Transverse colon (tissue), 4 donors: ENCODE measurements around the gene PPP1R15A. TPM values are rescaled to one million over a fixed set of nuclear protein-coding genes. Genes with fewer than 3 reads are reported as not detected.
"Not testable (repeated sequence)": the region's sequence is repeated elsewhere in the genome, so short reads cannot be mapped to it uniquely, and the experiment has no call there.

ENCODE experiments used
- DNase-seq: peaks from one replicate; pipeline ENCODE4 v3.0.0-alpha.2; 2019
- H3K27ac ChIP-seq, 4 donors: fragments of 200-600 bp; sonication (generic); 2 replicates each; pipeline ENCODE4 v1.5.1; 2016 to 2018; ENCODE audit warnings: inconsistent platforms in 4 of 4
- H3K27me3 ChIP-seq: fragments of 200-600 bp; sonication (generic); 2 replicates; pipeline ENCODE4 v1.5.1; 2017; ENCODE audit warnings: inconsistent platforms
- H3K36me3 ChIP-seq, 4 donors: fragments of 200-600 bp; sonication (generic); 2 replicates each; pipeline ENCODE4 v1.5.1; 2017 to 2019; ENCODE audit warnings: inconsistent platforms in 4 of 4
- H3K4me1 ChIP-seq, 4 donors: fragments of 200-600 bp; sonication (generic); 2 replicates each; pipeline ENCODE4 v1.5.1; 2017 to 2020; ENCODE audit warnings: inconsistent platforms in 4 of 4
- H3K4me3 ChIP-seq, 4 donors: fragments of 200-600 bp; sonication (generic); 1 replicate in 1 of 4; 2 replicates in 3 of 4; pipeline versions ENCODE4 v1.5.1 to v1.6.1; 2017 to 2019; ENCODE audit warnings: inconsistent platforms in 4 of 4
- H3K9me3 ChIP-seq, 2 donors: fragments of 200-600 bp; sonication (generic); 2 replicates each; pipeline ENCODE4 v1.5.1; 2017 to 2019; ENCODE audit warnings: inconsistent platforms in 2 of 2
- EP300 ChIP-seq: sonication (generic); formaldehyde crosslinking; IDR thresholded peaks from one replicate; pipeline ENCODE4 v1.6.1; 2017; ENCODE audit warnings: antibody characterized with exemption, low read depth
- POLR2A ChIP-seq: fragments of 450-650 bp; IDR thresholded peaks from one replicate; pipeline ENCODE4 v1.6.1; 2016; ENCODE audit warnings: antibody characterized with exemption, mild to moderate bottlenecking, moderate library complexity
- POLR2AphosphoS5 ChIP-seq, 3 donors: sonication (generic); formaldehyde crosslinking; IDR thresholded peaks; one replicate each; pipeline ENCODE4 v1.6.1; 2016; ENCODE audit warnings: antibody characterized with exemption in 3 of 3
- WGBS, 2 donors: methylation state at CpG; one replicate each; pipeline ENCODE4 v1.1.5; 2018; ENCODE audit warnings: low coverage in 1 of 2; 5-methylcytosine and 5-hydroxymethylcytosine counted together
- in situ Hi-C, 4 donors: fragments of 200-750 bp; cut with MboI; loops; one replicate each; pipeline versions ENCODE4 v1.15.0 to v1.15.1; 2017; ENCODE audit warnings: low sequenced_read_pairs in 3 of 4, low pct_ligation_motif_present in 1 of 4, low pct_unique_long_range_greater_than_20kb in 1 of 4
- intact Hi-C: fragments of 100-400 bp; cut with DNase I; formaldehyde crosslinking; loops from one replicate; pipeline ENCODE4 v1.15.1; 2023; ENCODE audit warnings: low total_unique reads
- total RNA-seq, 4 donors: library from RNA; depleted of rRNA; stranded (reverse); fragments of >200 nt; gene quantifications; one replicate each; pipeline ENCODE4 v1.1.0, GENCODE V29; 2016
- TF ChIP-seq, protein P1 (sequence below), 5 experiments: fragments of 200-600 bp in 3 of 5; fragments of 450-650 bp in 2 of 5; sonication (generic) in 3 of 5; IDR thresholded peaks; 1 replicate in 2 of 5; 2 replicates in 3 of 5; pipeline ENCODE4 v1.5.1; 2016 to 2017; ENCODE audit warnings: antibody characterized with exemption in 5 of 5, inconsistent platforms in 3 of 5, mild to moderate bottlenecking in 2 of 5, moderate library complexity in 1 of 5

PPP1R15A gene
- total RNA-seq, 4 donors from 2014 or later, result 49.4 to 109 (median 69.5) TPM

DNA sequence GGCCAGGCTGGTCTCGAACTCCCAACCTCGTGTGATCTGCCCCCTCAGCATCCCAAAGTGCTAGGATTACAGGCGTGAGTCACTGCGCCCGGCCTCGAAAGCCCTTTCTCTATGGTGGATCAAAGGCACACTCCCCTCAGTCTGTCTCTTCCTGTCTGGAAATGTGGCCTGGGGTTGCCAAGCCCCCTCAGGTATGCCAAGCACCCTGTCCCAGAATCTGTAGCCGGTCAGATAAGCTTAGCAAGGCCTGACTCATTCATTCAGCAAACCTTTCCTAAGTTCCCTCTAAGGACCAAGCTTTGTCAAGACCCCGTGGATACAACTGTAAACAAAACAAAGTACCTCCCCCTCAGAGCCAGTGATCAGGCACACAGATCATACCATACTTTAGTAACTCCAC lies 42.0 kb downstream of the PPP1R15A start:
- Histone ChIP-seq H3K27ac (no peak overlapping the region), H3K27me3 (no peaks in the 10 kb centered on the region), H3K9me3 (no peaks in the 10 kb centered on the region), H3K4me1 (no peaks in the 10 kb centered on the region), H3K4me3 (no peak overlapping the region), H3K36me3 (peaks cover 0 to 82% (median 18%) of the 10 kb centered on the region in 4 donors)
- WGBS, 2 donors, result 99% methylated on average over 8 of the region's 8 CpGs; no CpG with 5 or more reads in 1 of the 2 donors
- no peak for DNase-seq
- TF ChIP-seq EP300, result no peak
- TF ChIP-seq, protein P1, sequence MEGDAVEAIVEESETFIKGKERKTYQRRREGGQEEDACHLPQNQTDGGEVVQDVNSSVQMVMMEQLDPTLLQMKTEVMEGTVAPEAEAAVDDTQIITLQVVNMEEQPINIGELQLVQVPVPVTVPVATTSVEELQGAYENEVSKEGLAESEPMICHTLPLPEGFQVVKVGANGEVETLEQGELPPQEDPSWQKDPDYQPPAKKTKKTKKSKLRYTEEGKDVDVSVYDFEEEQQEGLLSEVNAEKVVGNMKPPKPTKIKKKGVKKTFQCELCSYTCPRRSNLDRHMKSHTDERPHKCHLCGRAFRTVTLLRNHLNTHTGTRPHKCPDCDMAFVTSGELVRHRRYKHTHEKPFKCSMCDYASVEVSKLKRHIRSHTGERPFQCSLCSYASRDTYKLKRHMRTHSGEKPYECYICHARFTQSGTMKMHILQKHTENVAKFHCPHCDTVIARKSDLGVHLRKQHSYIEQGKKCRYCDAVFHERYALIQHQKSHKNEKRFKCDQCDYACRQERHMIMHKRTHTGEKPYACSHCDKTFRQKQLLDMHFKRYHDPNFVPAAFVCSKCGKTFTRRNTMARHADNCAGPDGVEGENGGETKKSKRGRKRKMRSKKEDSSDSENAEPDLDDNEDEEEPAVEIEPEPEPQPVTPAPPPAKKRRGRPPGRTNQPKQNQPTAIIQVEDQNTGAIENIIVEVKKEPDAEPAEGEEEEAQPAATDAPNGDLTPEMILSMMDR (IDR thresholded peaks at IDR 0.05), result no peak
- TF ChIP-seq POLR2A, result no peak
- TF ChIP-seq POLR2AphosphoS5 (IDR thresholded peaks at IDR 0.05), result no peak
- in situ Hi-C loops (no loop called here), intact Hi-C loops (no loop called here)

DNA sequence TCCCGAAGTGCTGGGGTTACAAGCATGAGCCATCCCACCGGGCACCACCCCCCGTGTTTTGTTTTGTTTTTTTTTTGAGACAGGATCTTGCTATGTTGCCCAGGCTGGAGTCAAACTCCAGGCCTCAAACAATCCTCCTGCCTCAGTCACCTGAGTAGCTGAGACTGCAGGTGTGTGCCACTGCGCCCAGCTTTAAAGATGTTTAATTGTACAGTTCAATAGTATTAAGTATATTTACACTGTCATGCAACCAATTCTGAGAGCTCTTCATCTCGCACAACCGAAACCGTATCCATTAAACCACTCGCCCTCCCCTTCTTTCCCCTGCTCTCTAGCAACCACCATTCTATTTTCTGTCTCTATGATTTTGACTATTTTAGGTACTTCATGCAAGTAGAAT lies 43.5 kb downstream of the PPP1R15A start:
- H3K27ac ChIP-seq, result no peak overlapping the region
- peaks cover 0 to 68% (median 12%) of the 10 kb centered on the region in 4 donors for H3K36me3 ChIP-seq
- H3K27me3 ChIP-seq, result no peaks in the 10 kb centered on the region
- in situ Hi-C loops (no loop called here), intact Hi-C loops (no loop called here)
- 83 to 85% methylated on average over 8 of the region's 8 CpGs for WGBS, 2 donors
- H3K9me3 ChIP-seq, result no peaks in the 10 kb centered on the region
- no peak overlapping the region for H3K4me3 ChIP-seq
- no peaks in the 10 kb centered on the region for H3K4me1 ChIP-seq
- DNase-seq, result no peak
- TF ChIP-seq POLR2A, result no peak
- TF ChIP-seq, protein P1 (IDR thresholded peaks at IDR 0.05), result no peak
- no peak for TF ChIP-seq POLR2AphosphoS5 (IDR thresholded peaks at IDR 0.05)
- TF ChIP-seq EP300, result no peak

DNA sequence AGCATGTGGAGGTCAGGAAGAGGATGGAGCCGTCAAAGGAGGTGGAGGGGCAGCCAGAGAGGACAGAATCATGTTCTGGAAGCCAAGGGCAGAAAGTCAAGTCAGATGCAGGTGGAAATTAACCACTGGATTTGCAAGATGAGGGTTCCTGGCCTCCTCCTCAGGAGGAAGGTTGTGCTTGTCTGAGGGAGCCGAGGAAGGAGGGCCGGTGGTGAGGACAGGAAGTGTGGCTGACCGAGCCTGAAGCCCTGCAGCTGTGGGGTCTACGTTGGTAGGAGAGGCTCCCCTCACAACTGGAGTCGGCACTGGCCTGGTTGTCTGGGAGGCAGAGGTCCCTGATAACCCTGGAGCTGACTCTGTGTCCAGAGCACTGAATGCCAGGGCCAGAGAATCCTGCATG lies 45.9 kb downstream of the PPP1R15A start:
- Histone ChIP-seq H3K4me1 (no peaks in the 10 kb centered on the region), H3K27me3 (no peaks in the 10 kb centered on the region), H3K4me3 (no peak overlapping the region), H3K9me3 (no peaks in the 10 kb centered on the region), H3K27ac (no peak overlapping the region), H3K36me3 (peaks cover 0 to 45% (median 1%) of the 10 kb centered on the region in 4 donors)
- in situ Hi-C loops, result no loop called here
- no peak for DNase-seq
- WGBS, 2 donors, result 60 to 82% methylated on average over 1 to 6 of the region's 6 CpGs
- TF ChIP-seq EP300 (no peak), POLR2A (no peak)
- TF ChIP-seq, protein P1 (IDR thresholded peaks at IDR 0.05), result no peak
- intact Hi-C loops, result no loop called here

DNA sequence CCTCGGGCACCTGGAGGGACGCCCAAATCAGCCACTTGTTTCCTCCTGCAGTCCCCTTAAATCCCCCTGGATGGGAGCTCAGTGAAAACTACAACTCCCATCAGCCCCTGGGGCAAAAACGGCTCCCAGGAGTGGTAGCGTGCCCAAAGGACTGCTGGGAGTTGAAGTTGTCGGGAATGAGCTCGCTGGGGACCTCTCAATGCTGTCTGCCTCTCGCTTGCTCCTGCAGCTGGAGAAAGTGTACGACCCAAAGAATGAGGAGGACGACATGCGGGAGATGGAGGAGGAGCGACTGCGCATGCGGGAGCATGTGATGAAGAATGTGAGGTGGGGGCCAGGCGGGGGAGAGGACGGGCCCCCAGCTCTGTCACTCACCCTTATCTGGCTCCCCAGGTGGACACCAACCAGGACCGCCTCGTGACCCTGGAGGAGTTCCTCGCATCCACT lies 46.6 kb downstream of the PPP1R15A start:
- TF ChIP-seq, protein P1 (IDR thresholded peaks at IDR 0.05), result no peak
- TF ChIP-seq EP300 (no peak), POLR2AphosphoS5 (IDR thresholded peaks at IDR 0.05) (no peak), POLR2A (no peak)
- intact Hi-C loops (no loop called here), in situ Hi-C loops (no loop called here)
- Histone ChIP-seq H3K4me1 (no peaks in the 10 kb centered on the region), H3K27me3 (no peaks in the 10 kb centered on the region), H3K27ac (no peak overlapping the region), H3K36me3 (peaks cover 0 to 38% (median 0%) of the 10 kb centered on the region in 4 donors), H3K4me3 (no peak overlapping the region), H3K9me3 (no peaks in the 10 kb centered on the region)
- 91% methylated on average over 18 of the region's 18 CpGs; no CpG with 5 or more reads in 1 of the 2 donors for WGBS, 2 donors
- no peak for DNase-seq

DNA sequence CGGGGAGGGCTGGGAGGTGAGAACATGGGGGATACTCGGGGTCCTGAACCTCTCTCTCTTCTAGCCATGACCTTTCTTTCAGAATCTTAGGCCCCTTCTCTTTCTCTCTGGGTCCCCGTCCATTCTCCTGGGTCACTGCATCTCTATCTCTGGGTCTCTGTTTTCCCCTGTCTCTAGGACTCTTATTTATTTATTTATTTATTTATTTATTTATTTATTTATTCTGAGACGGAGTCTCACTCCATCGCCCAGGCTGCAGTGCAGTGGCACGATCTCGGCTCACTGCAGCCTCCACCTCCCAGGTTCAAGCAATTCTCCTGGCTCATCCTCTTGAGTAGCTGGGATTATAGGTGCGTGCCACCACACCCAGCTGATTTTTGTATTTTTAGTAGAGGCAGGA lies 47.0 kb downstream of the PPP1R15A start:
- H3K27ac ChIP-seq, H3K4me3 ChIP-seq, in situ Hi-C loops, DNase-seq, intact Hi-C loops, H3K27me3 ChIP-seq, H3K4me1 ChIP-seq, H3K9me3 ChIP-seq: not testable (repeated sequence)
- H3K36me3 ChIP-seq, result peaks cover 0 to 34% (median 0%) of the 10 kb centered on the region in 4 donors
- WGBS, 2 donors, result 98% methylated on average over 8 of the region's 8 CpGs; no CpG with 5 or more reads in 1 of the 2 donors
